GM19438 (cell line): Measurements from ENCODE around the gene CRTAP.
"Not testable (repeated sequence)": the region's sequence is repeated elsewhere in the genome, so short reads cannot be mapped to it uniquely, and the experiment has no call there.

ENCODE experiments used
- ATAC-seq: cut with Tn5 transposase; IDR thresholded peaks from one replicate; pipeline ENCODE4 v1.9.1; 2021; ENCODE audit warnings: low read depth; ENCODE audit not compliant: unreplicated experiment

The CRTAP gene

GRCh38 chr3:33099109-33099645 is 14.6 kb upstream of the CRTAP start:
- ATAC-seq: no peak

DNA sequence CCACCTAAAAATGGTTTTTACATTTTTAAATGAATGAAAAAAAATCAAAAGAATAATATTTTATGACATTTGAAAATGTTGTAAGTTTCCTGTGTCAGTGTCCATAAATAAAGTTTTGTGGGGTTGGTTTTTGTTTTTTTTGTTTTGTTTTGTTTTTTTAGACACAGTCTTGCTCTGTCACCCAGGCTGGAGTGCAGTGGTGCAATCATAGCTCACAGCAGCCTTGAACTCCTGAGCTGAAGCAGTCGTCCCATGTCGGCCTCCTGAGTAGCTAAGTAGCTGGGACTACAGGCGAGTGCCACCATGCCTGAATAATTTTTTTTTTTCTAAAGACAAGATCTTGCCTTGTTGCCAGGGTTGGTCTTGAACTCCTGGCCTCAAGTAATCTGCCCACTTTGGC is 14.1 kb upstream of the CRTAP start:
- ATAC-seq: no peak

GRCh38 chr3:33100229-33100628 is 13.6 kb upstream of the CRTAP start:
- no peak for ATAC-seq

DNA sequence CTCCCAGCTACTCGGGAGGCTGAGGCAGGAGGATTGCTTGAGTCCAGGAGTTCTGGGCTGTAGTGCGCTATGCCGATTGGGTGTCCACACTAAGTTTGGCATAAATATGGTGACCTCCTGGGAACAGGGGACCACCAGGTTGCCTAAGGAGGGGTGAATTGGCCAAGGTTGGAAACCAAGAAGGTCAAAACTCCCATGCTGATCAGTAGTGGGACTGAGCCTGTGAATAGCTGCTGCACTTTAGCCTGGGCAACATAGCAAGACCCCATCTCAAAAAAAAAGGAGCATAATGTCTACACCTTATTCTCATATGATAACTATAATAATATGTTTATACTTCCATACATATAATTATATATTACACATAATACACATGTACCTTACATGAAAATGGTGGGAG is 10.8 kb upstream of the CRTAP start:
- no peak for ATAC-seq

DNA sequence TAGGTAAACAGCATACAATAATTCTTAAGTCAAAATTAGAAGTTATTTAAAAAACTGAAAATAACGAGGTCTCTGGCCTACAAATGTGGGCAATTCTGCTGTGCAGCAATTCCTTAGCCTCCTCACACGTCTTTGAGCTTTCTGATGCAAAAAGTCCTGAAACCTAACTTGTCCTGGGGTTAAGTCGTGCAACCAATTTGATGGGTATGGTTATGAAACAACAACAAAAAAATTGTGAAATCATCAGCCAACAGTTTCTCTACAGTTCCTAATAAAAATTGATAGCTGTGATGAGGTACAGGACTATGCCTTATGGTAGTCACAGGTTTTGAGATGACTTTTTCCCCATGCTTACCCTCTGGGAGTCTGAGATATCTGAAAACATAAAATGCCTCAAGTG is 10.3 kb upstream of the CRTAP start:
- ATAC-seq: no peak

- ATAC-seq: no peak
Measured at GRCh38 chr3:33104803-33105202, 9.0 kb upstream of the CRTAP start.

DNA sequence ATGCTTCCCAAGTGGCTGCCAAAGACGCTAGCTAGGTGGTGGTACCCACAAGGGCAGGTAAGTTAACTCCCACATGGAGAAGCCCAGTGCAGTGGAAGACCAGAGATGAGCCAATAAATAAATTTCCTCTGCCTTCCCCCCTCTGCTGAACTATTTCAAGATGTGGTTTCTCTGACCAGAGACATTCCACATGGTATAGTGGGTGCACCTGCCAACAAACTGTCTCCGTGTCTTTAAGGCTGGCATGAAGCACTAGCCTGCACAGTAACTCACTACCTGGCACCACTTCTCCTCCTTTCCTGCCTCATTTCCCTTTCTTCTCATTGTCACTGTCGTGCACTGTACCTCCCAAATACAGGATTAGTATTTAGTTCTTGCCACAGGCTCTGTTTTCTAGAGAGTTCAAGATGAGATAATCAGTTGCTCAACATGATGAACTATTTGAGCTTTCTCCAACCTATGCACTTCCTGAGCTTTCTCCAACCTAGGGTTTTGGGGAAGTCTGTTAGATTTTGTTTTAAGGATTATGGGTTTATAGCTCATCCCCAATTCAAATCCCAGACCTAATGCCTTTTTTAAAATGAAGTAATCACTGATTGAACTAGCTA is 8.4 kb upstream of the CRTAP start:
- no peak for ATAC-seq

DNA sequence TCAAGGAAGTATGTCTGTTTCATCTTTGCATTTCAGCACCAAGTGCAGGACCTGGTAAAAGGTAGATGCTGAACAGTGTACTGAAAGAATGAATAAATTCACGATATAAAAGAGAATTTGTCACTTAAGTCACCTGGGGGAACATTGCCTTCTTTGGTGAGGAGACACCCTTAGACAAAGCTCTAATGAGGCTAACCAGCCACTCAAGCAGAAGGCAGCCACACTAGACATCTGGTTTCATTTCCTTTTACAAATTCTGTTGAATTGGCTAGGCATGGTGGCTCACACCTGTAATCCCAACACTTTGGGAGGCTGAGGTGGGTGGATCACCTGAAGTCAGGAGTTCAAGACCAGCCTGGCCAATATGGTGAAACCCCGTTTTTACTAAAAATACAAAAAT is 7.0 kb upstream of the CRTAP start:
- ATAC-seq: not testable (repeated sequence)

GRCh38 chr3:33111581-33111980 is 2.2 kb upstream of the CRTAP start:
- ATAC-seq: peak; percentile 15

GRCh38 chr3:33114622-33115023 is 809 bp downstream of the CRTAP start:
- ATAC-seq: no peak

DNA sequence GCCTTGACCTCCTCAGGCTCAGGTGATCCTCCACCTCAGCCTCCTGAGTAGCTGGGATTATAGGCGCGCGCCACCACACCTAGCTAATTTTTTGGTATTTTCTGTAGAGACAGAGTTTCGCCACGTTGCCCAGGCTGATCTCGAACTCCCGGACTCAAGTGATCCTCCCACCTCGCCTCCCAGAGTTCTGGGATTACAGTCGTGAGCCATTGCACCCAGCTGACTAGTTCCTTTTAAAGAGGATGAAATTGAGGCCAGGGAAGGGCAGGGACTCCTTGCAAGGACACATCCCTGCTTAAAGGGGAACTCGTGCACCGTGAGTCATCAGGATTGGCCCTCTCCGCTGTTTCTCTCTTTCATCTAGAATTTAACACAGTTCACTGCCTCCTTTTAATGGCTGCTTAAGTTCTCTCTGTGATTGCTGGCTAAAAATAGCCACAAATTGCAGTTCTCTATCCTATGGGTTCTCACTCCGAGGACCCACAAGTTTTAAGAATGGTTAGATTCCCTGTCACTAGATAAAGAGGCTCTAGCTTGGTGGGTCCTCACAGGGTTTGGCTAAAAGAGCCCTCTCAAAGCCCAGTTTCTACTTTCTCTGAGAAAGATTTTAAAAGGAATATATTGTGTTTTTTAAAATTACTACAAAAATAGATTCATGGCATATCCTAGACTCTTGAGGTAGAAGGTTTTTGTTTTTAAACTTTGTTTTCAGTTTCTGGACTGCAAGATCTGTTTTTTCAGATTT is 1.4 kb downstream of the CRTAP start:
- no peak for ATAC-seq

- no peak for ATAC-seq
Measured at GRCh38 chr3:33117461-33117860, 3.6 kb downstream of the CRTAP start.

DNA sequence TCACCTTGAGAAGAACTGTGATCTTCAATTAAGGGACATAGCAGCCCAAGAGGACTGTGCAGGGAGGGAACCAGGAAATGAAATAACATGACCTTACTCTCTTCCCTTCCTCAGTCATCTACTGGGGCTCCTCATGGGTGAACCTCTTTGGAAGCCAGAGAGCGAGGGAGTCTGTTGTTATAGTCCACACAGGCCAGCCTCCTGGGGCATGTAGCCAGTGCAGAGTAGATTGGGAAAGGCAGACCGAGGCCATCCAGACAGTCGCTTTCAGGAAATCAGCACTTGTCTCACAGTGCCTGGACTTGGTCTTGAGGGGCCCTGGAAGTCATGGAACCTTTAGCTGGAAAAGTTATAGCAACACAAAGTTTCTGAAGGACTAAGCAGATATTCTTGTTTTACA is 6.1 kb downstream of the CRTAP start:
- no peak for ATAC-seq

DNA sequence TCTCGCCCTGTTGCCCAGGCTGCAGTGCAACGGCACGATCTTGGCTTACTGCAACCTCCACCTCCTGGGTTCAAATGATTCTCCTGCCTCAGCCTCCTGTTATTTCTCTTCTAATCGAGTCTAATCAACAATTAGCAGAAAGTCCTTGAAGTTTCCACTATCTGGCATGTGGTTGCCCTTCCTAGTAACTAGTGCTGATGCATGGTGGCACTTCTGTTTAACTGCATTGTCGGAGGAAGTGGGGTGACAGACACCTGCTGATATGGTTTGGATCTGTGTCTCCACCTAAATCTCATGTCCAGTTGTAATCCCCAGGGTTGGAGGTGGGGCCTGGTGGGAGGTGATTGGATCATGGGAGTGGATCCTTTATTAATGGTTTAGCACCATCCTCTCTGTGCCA is 9.2 kb downstream of the CRTAP start:
- ATAC-seq: no peak

- ATAC-seq: no peak
Measured at GRCh38 chr3:33124638-33125037, 10.8 kb downstream of the CRTAP start.

DNA sequence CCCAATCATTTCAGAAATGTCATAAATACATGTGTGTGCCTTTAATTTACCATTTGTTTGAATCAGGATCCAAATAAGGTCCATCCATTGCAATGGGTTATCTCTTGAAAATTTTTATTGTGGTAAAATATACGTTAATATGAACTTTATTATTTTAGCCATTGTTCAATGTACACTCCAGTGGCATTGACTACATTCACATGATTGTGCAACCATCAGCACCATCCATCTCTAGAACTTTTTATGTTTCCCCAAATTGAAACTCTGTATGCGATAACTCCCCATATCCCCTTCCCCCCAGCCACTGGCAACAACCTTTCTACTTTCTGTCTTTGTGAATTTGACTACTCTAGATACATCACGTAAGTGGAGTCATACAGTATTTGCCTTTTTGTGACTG is 12.0 kb downstream of the CRTAP start:
- no peak for ATAC-seq

GRCh38 chr3:33128706-33129105 is 14.9 kb downstream of the CRTAP start:
- no peak for ATAC-seq

DNA sequence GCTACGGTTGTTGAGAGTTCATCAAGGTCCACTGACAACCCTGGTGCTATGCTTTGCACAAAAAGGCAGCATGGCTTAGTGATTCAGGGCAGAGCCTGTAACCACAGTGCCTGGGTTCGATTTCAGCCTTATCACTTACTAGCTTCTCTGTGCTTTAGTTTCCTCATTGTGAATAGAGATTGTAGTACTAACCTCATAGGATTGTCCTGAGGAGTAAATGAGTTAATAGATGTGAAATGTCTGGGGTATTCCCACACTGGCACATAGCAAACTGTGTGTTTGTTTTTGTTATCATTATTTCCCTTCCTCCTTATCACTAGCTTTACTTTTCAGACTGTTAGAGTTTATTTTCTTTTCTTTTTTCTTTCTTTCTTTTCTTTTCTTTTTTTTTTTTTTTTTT is 16.3 kb downstream of the CRTAP start:
- ATAC-seq: no peak

GRCh38 chr3:33131331-33132018 is 17.7 kb downstream of the CRTAP start:
- ATAC-seq: peak; percentile 75

GRCh38 chr3:33132019-33132360 is 18.2 kb downstream of the CRTAP start:
- no peak for ATAC-seq

DNA sequence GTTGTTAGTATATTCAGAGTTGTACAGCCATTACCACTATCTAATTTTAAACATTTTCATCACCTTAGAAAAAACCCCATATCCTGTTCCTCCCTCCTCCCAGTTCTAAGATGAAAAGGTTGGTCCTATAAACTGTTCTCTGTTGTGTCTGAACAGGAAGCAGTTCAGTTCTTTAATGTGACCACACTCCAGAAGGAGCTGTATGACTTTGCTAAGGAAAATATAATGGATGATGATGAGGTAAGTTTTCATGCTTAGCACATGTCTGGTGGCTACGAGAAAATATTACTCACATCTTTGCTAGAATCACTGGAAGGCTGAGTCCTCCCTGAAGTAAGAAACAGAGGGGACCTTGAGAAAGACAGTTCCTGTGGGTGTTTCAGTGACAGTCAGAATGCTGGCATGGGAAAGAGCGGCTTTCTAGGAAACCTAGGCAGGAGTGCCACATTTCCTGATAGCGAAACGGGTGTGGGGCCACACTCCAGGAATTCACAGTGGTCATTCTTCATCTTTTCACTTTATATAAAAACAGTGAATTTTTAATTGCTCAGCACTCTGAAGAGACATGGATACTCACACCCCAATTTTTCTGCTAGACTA is 20.3 kb downstream of the CRTAP start:
- ATAC-seq: no peak
